ENCODE measurements around the gene FOXP2. TPM values are rescaled to one million over a fixed set of nuclear protein-coding genes. Genes with fewer than 3 reads are reported as not detected.

Gene FOXP2
- total RNA-seq, 1 donor from 2014 or later: 13.9 TPM

DNA sequence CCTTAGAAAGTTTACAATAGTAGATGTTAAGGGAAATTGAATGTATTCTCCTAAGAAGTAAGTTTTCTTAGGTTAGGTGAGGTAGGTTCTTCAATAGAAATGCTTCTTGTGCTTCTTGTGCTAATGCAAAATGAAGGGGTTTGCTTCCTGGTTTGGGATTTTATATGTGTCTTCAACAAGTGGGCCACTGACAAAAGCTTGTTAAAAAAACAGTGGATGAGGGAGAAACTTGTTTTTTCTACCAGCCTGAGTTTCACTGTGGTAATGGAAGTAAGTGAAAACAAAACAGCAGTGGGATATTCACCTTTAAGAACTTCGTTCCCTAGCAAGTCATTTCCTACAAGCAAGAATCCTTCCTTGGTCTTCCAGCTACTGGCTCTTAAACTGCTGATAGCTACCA is 107.5 kb downstream of the FOXP2 start:
- no peak for DNase-seq (ENCODE audit: low spot score in 2 of 2, unreplicated experiment in 2 of 2)
- H3K9me3 Mint-ChIP-seq: peaks cover 9% of the 10 kb centered on the region
- H3K4me1 Mint-ChIP-seq: no peaks in the 10 kb centered on the region
- no peak overlapping the region for H3K4me3 Mint-ChIP-seq
- TF ChIP-seq CTCF (IDR thresholded peaks at IDR 0.05; ENCODE audit: unreplicated experiment): no peak
- H3K36me3 Mint-ChIP-seq: peaks cover 5% of the 10 kb centered on the region
- H3K27me3 Mint-ChIP-seq (ENCODE audit: low read depth): no peaks in the 10 kb centered on the region
- no peak overlapping the region for H3K27ac Mint-ChIP-seq

- Mint-ChIP-seq H3K27me3 (ENCODE audit: low read depth) (no peaks in the 10 kb centered on the region), H3K36me3 (no peaks in the 10 kb centered on the region), H3K4me3 (no peak overlapping the region), H3K4me1 (peaks cover 40% of the 10 kb centered on the region), H3K9me3 (no peaks in the 10 kb centered on the region), H3K27ac (peak overlapping the region; percentile 0)
- no peak for DNase-seq (ENCODE audit: low spot score in 2 of 2, unreplicated experiment in 2 of 2)
- TF ChIP-seq CTCF (IDR thresholded peaks at IDR 0.05; ENCODE audit: unreplicated experiment): no peak
These were observed 113.0 kb downstream of the FOXP2 start for GRCh38 chr7:114527589-114527988.

- no peak for DNase-seq (ENCODE audit: low spot score in 2 of 2, unreplicated experiment in 2 of 2)
- H3K9me3 Mint-ChIP-seq: no peaks in the 10 kb centered on the region
These were observed 115.5 kb downstream of the FOXP2 start for GRCh38 chr7:114530057-114530611.

DNA sequence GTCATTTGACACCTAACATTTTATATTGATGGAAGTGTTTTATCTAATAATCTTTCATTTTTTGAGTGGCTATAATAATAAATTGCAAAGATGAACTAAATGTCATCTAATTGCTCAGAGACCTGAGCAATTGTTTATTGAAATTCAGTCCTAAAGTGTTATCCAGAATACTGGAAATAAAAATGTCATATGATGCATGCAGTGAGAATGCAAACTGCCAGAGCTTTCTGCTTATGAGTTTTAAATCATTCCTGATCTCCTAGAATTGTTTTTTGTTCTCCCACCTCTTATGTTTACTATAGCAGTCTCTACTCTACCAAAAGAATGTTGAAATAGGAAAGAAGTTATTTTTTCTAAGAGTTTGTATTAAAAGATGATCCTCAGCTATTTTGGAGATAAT is 116.7 kb downstream of the FOXP2 start:
- Mint-ChIP-seq H3K27me3 (ENCODE audit: low read depth) (no peaks in the 10 kb centered on the region), H3K36me3 (no peaks in the 10 kb centered on the region), H3K4me1 (peaks cover 58% of the 10 kb centered on the region), H3K9me3 (no peaks in the 10 kb centered on the region), H3K4me3 (no peak overlapping the region), H3K27ac (no peak overlapping the region)
- TF ChIP-seq CTCF (IDR thresholded peaks at IDR 0.05; ENCODE audit: unreplicated experiment): no peak
- no peak for DNase-seq (ENCODE audit: low spot score in 2 of 2, unreplicated experiment in 2 of 2)

More at GRCh38 chr7:114530057-114530611, 115.5 kb downstream of the FOXP2 start:
- H3K4me1 Mint-ChIP-seq: peaks cover 51% of the 10 kb centered on the region
- peak overlapping the region; percentile 78 for H3K27ac Mint-ChIP-seq
- H3K36me3 Mint-ChIP-seq: no peaks in the 10 kb centered on the region
- no peak overlapping the region for H3K4me3 Mint-ChIP-seq
- H3K27me3 Mint-ChIP-seq (ENCODE audit: low read depth): no peaks in the 10 kb centered on the region
- no peak for TF ChIP-seq CTCF (IDR thresholded peaks at IDR 0.05; ENCODE audit: unreplicated experiment)

- Mint-ChIP-seq H3K36me3 (no peaks in the 10 kb centered on the region), H3K4me1 (peaks cover 49% of the 10 kb centered on the region), H3K9me3 (no peaks in the 10 kb centered on the region), H3K27me3 (ENCODE audit: low read depth) (no peaks in the 10 kb centered on the region), H3K27ac (peak overlapping the region; percentile 66), H3K4me3 (no peak overlapping the region)
- TF ChIP-seq CTCF (IDR thresholded peaks at IDR 0.05; ENCODE audit: unreplicated experiment): no peak
- no peak for DNase-seq (ENCODE audit: low spot score in 2 of 2, unreplicated experiment in 2 of 2)
These were observed 118.5 kb downstream of the FOXP2 start for GRCh38 chr7:114533131-114533530.

GRCh38 chr7:114534953-114535352 is 120.3 kb downstream of the FOXP2 start:
- Mint-ChIP-seq H3K36me3 (no peaks in the 10 kb centered on the region), H3K9me3 (no peaks in the 10 kb centered on the region), H3K27me3 (ENCODE audit: low read depth) (no peaks in the 10 kb centered on the region), H3K4me1 (peaks cover 40% of the 10 kb centered on the region), H3K27ac (no peak overlapping the region), H3K4me3 (no peak overlapping the region)
- DNase-seq (ENCODE audit: low spot score in 2 of 2, unreplicated experiment in 2 of 2): no peak
- TF ChIP-seq CTCF (IDR thresholded peaks at IDR 0.05; ENCODE audit: unreplicated experiment): no peak
